ENCODE results near the gene DPEP1. TPM values are rescaled to one million over a fixed set of nuclear protein-coding genes. Genes with fewer than 3 reads are reported as not detected.
A peak's percentile ranks its signal among the peaks of the same experiment; 100 is the strongest.

The DPEP1 gene
- total RNA-seq, 1 experiment from 2014 or later: 1.7 TPM

DNA sequence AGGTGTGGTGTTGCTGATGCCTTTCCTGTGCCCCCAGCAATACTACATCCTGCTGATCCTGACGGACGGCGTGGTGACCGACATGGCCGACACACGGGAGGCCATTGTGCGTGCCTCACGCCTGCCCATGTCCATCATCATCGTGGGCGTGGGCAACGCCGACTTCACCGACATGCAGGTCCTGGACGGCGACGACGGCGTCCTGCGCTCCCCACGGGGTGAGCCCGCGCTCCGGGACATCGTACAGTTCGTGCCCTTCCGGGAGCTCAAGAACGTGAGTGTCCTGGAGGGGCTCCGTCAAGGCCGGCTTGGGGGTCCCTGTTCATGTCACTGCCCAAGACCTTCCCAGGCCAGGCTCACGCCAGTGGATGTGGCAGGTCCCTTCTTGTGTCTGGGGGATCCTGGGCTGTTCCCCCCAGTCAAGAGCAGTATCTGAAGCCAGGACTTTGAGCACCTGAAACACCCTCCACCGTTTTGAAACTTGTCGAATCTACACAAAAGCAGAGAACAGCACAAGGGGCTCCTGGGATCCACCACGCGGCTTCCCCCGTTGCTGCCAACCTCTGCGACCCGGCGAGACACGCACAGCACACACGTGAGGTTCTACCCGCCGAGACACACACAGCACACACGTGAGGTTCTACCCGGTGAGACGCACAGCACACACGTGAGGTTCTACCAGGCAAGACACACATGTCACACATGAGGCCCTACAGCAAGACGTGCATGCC, 17.9 kb upstream of the DPEP1 start:
- H3K9ac ChIP-seq (ENCODE audit: low read length): no peak overlapping the region
- 0 out of 2 replicates have a peak, but pooled peaks cover 1% of the 10 kb centered on the region for H4K20me1 ChIP-seq (ENCODE audit: insufficient read depth, low read depth, low read length)
- no peaks in the 10 kb centered on the region for H3K27me3 ChIP-seq (ENCODE audit: low read length)
- no peak overlapping the region for H3K4me2 ChIP-seq (ENCODE audit: low read depth, low read length, poor library complexity, severe bottlenecking)
- DNase-seq: no peak
- no peaks in the 10 kb centered on the region for H3K36me3 ChIP-seq (ENCODE audit: insufficient read depth, low read length)
- H3K4me1 ChIP-seq (ENCODE audit: low read length): no peaks in the 10 kb centered on the region
- no peak overlapping the region for H3K4me3 ChIP-seq (ENCODE audit: low read length)
- H3K9me3 ChIP-seq (ENCODE audit: low read length): no peaks in the 10 kb centered on the region
- no peaks in the 10 kb centered on the region for H3K79me2 ChIP-seq (ENCODE audit: low read length)
- no peak overlapping the region for H3K27ac ChIP-seq (ENCODE audit: low read length)
- no peaks in the 10 kb centered on the region for H3K9me2 ChIP-seq (replicated peaks; ENCODE audit: insufficient read depth, low read length)
- no peak overlapping the region for H2AFZ ChIP-seq (ENCODE audit: low read length)

GRCh38 chr16:89596061-89596689, 17.3 kb upstream of the DPEP1 start:
- Histone ChIP-seq H2AFZ (ENCODE audit: low read length) (no peak overlapping the region), H3K9me2 (replicated peaks; ENCODE audit: insufficient read depth, low read length) (no peaks in the 10 kb centered on the region), H3K36me3 (ENCODE audit: insufficient read depth, low read length) (no peaks in the 10 kb centered on the region), H3K4me1 (ENCODE audit: low read length) (no peaks in the 10 kb centered on the region), H3K9ac (ENCODE audit: low read length) (no peak overlapping the region), H3K27me3 (ENCODE audit: low read length) (no peaks in the 10 kb centered on the region), H4K20me1 (ENCODE audit: insufficient read depth, low read depth, low read length) (0 out of 2 replicates have a peak, but pooled peaks cover 4% of the 10 kb centered on the region), H3K79me2 (ENCODE audit: low read length) (no peaks in the 10 kb centered on the region), H3K4me2 (ENCODE audit: low read depth, low read length, poor library complexity, severe bottlenecking) (no peak overlapping the region), H3K4me3 (ENCODE audit: low read length) (no peak overlapping the region), H3K9me3 (ENCODE audit: low read length) (no peaks in the 10 kb centered on the region), H3K27ac (ENCODE audit: low read length) (no peak overlapping the region)
- DNase-seq: no peak

GRCh38 chr16:89596957-89597649, 16.3 kb upstream of the DPEP1 start:
- H2AFZ ChIP-seq (ENCODE audit: low read length): no peak overlapping the region
- H3K27ac ChIP-seq (ENCODE audit: low read length): no peak overlapping the region
- H3K9me2 ChIP-seq (replicated peaks; ENCODE audit: insufficient read depth, low read length): no peaks in the 10 kb centered on the region
- H3K79me2 ChIP-seq (ENCODE audit: low read length): no peaks in the 10 kb centered on the region
- no peak for DNase-seq
- H3K4me2 ChIP-seq (ENCODE audit: low read depth, low read length, poor library complexity, severe bottlenecking): no peak overlapping the region
- H3K9me3 ChIP-seq (ENCODE audit: low read length): no peaks in the 10 kb centered on the region
- H3K4me3 ChIP-seq (ENCODE audit: low read length): no peak overlapping the region
- no peaks in the 10 kb centered on the region for H3K27me3 ChIP-seq (ENCODE audit: low read length)
- no peaks in the 10 kb centered on the region for H3K4me1 ChIP-seq (ENCODE audit: low read length)
- H3K9ac ChIP-seq (ENCODE audit: low read length): no peak overlapping the region
- no peaks in the 10 kb centered on the region for H3K36me3 ChIP-seq (ENCODE audit: insufficient read depth, low read length)
- H4K20me1 ChIP-seq (ENCODE audit: insufficient read depth, low read depth, low read length): 0 out of 2 replicates have a peak, but pooled peaks cover 4% of the 10 kb centered on the region

DNA sequence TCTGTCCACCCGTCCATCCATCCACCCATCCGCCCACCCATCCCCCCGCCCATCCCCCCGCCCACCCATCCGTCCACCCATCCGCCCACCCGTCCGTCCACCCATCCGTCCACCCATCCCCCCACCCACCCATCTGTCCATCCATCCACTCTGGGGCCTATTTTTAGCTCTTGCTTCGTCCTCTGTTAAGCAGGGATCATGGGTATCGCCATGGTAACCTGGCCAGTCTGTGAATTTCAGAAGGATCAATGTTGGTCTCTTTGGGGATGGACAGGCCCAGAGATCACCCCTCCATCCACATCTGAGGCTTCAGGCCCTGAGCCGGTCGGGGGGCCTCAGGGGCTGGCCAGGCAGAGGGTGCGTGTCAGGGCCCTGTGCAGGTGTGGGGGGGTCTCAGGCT, 15.2 kb upstream of the DPEP1 start:
- Histone ChIP-seq H3K9me3 (ENCODE audit: low read length) (no peaks in the 10 kb centered on the region), H3K27me3 (ENCODE audit: low read length) (no peaks in the 10 kb centered on the region), H2AFZ (ENCODE audit: low read length) (no peak overlapping the region), H3K4me2 (ENCODE audit: low read depth, low read length, poor library complexity, severe bottlenecking) (no peak overlapping the region), H3K79me2 (ENCODE audit: low read length) (no peaks in the 10 kb centered on the region), H3K4me1 (ENCODE audit: low read length) (no peaks in the 10 kb centered on the region), H3K9ac (ENCODE audit: low read length) (no peak overlapping the region), H3K4me3 (ENCODE audit: low read length) (no peak overlapping the region), H4K20me1 (ENCODE audit: insufficient read depth, low read depth, low read length) (0 out of 2 replicates have a peak, but pooled peaks cover 4% of the 10 kb centered on the region), H3K36me3 (ENCODE audit: insufficient read depth, low read length) (no peaks in the 10 kb centered on the region), H3K9me2 (replicated peaks; ENCODE audit: insufficient read depth, low read length) (no peaks in the 10 kb centered on the region), H3K27ac (ENCODE audit: low read length) (no peak overlapping the region)
- peak; percentile 62 for DNase-seq

DNA sequence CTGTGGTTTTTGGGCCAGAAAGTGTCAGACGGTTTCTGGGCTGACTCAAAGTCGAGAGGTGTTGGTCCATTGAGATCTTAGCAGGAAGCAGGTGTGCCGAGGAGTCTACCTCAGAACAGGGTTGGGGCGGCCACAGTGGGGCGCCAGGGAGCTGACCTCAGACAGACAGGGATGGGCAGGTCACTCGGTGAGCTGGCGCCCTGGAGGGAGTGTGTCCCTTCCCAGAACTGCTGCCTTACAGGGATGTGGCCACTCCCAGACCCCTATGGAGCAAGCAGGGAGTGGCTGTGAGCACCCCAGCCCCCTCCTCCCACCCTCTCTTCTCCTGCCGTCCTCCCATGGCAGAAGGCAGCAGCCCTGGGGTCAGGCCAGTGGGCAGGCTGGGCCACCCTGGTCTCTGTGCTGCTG, 14.0 kb upstream of the DPEP1 start:
- Histone ChIP-seq H3K4me2 (ENCODE audit: low read depth, low read length, poor library complexity, severe bottlenecking) (no peak overlapping the region), H3K36me3 (ENCODE audit: insufficient read depth, low read length) (no peaks in the 10 kb centered on the region), H3K27ac (ENCODE audit: low read length) (no peak overlapping the region), H3K79me2 (ENCODE audit: low read length) (no peaks in the 10 kb centered on the region), H3K4me3 (ENCODE audit: low read length) (no peak overlapping the region), H3K9me3 (ENCODE audit: low read length) (no peaks in the 10 kb centered on the region), H3K4me1 (ENCODE audit: low read length) (no peaks in the 10 kb centered on the region), H3K27me3 (ENCODE audit: low read length) (no peaks in the 10 kb centered on the region), H4K20me1 (ENCODE audit: insufficient read depth, low read depth, low read length) (0 out of 2 replicates have a peak, but pooled peaks cover 4% of the 10 kb centered on the region), H2AFZ (ENCODE audit: low read length) (no peak overlapping the region), H3K9me2 (replicated peaks; ENCODE audit: insufficient read depth, low read length) (no peaks in the 10 kb centered on the region), H3K9ac (ENCODE audit: low read length) (no peak overlapping the region)
- peak; percentile 83 for DNase-seq

DNA sequence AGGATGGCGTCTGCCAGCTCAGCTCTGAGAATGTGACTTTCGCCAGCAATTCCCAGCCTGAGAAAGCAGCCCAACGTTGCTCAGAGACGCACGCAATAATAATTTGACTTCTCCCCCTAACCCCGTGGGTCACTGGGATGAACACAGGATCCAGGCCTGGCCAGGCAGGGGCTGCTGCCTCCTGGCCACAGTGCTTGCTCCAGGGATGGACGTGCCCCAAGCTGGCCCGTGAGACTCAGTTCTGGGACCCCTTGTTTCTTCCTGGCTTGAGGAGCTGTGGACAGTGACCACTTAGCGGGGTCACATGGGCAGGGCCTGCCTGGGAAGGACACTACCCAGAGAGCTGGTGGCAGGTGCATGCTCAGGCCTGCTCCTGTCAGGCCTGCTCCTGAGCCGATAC, 13.5 kb upstream of the DPEP1 start:
- no peak overlapping the region for H3K4me2 ChIP-seq (ENCODE audit: low read depth, low read length, poor library complexity, severe bottlenecking)
- H3K9me2 ChIP-seq (replicated peaks; ENCODE audit: insufficient read depth, low read length): no peaks in the 10 kb centered on the region
- no peaks in the 10 kb centered on the region for H3K27me3 ChIP-seq (ENCODE audit: low read length)
- H3K4me1 ChIP-seq (ENCODE audit: low read length): no peaks in the 10 kb centered on the region
- no peaks in the 10 kb centered on the region for H3K79me2 ChIP-seq (ENCODE audit: low read length)
- H3K9me3 ChIP-seq (ENCODE audit: low read length): no peaks in the 10 kb centered on the region
- no peak overlapping the region for H2AFZ ChIP-seq (ENCODE audit: low read length)
- H4K20me1 ChIP-seq (ENCODE audit: insufficient read depth, low read depth, low read length): 0 out of 2 replicates have a peak, but pooled peaks cover 4% of the 10 kb centered on the region
- no peaks in the 10 kb centered on the region for H3K36me3 ChIP-seq (ENCODE audit: insufficient read depth, low read length)
- DNase-seq: no peak
- no peak overlapping the region for H3K4me3 ChIP-seq (ENCODE audit: low read length)
- no peak overlapping the region for H3K9ac ChIP-seq (ENCODE audit: low read length)
- H3K27ac ChIP-seq (ENCODE audit: low read length): no peak overlapping the region

GRCh38 chr16:89600427-89600826, 13.0 kb upstream of the DPEP1 start:
- H3K4me2 ChIP-seq (ENCODE audit: low read depth, low read length, poor library complexity, severe bottlenecking): no peak overlapping the region

DNA sequence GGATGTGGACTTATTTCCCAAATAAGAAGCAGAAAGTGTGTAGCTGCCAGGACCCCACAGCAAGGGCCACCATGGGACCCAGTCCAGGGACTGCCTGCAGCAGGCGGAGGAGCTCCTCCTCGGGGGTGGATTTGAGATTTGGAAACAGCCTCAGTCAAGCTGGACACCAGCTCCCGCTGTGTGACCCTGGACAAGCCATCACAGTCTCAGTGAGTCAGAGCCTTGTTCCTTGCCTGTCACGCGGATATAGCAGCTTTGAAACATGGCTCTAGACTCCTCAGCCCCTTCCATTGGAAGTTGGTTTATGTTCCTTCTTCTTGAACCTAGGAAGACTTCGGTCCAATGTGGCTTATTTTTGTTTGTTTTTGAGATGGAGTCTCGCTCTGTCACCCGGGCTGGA, 12.5 kb upstream of the DPEP1 start:
- no peak overlapping the region for H2AFZ ChIP-seq (ENCODE audit: low read length)
- no peaks in the 10 kb centered on the region for H3K9me3 ChIP-seq (ENCODE audit: low read length)

More at GRCh38 chr16:89600427-89600826, 13.0 kb upstream of the DPEP1 start:
- Histone ChIP-seq H3K9ac (ENCODE audit: low read length) (no peak overlapping the region), H3K4me1 (ENCODE audit: low read length) (no peaks in the 10 kb centered on the region), H4K20me1 (ENCODE audit: insufficient read depth, low read depth, low read length) (0 out of 2 replicates have a peak, but pooled peaks cover 4% of the 10 kb centered on the region), H2AFZ (ENCODE audit: low read length) (no peak overlapping the region), H3K27me3 (ENCODE audit: low read length) (no peaks in the 10 kb centered on the region), H3K27ac (ENCODE audit: low read length) (no peak overlapping the region), H3K9me2 (replicated peaks; ENCODE audit: insufficient read depth, low read length) (no peaks in the 10 kb centered on the region), H3K36me3 (ENCODE audit: insufficient read depth, low read length) (no peaks in the 10 kb centered on the region), H3K9me3 (ENCODE audit: low read length) (no peaks in the 10 kb centered on the region), H3K79me2 (ENCODE audit: low read length) (no peaks in the 10 kb centered on the region), H3K4me3 (ENCODE audit: low read length) (no peak overlapping the region)
- no peak for DNase-seq

More for the DNA sequence above, 12.5 kb upstream of the DPEP1 start:
- H4K20me1 ChIP-seq (ENCODE audit: insufficient read depth, low read depth, low read length): 0 out of 2 replicates have a peak, but pooled peaks cover 4% of the 10 kb centered on the region
- no peak overlapping the region for H3K27ac ChIP-seq (ENCODE audit: low read length)
- H3K27me3 ChIP-seq (ENCODE audit: low read length): no peaks in the 10 kb centered on the region
- no peak overlapping the region for H3K4me2 ChIP-seq (ENCODE audit: low read depth, low read length, poor library complexity, severe bottlenecking)
- no peaks in the 10 kb centered on the region for H3K9me2 ChIP-seq (replicated peaks; ENCODE audit: insufficient read depth, low read length)
- H3K79me2 ChIP-seq (ENCODE audit: low read length): no peaks in the 10 kb centered on the region
- H3K4me1 ChIP-seq (ENCODE audit: low read length): no peaks in the 10 kb centered on the region
- H3K4me3 ChIP-seq (ENCODE audit: low read length): no peak overlapping the region
- H3K9ac ChIP-seq (ENCODE audit: low read length): no peak overlapping the region
- H3K36me3 ChIP-seq (ENCODE audit: insufficient read depth, low read length): no peaks in the 10 kb centered on the region
- no peak for DNase-seq

All from Karpas-422 (cell line).